GM20431 (cell line): ENCODE measurements around the gene RBP3.

Source experiments
- in situ Hi-C: fragments of 300-500 bp; cut with MseI, MboI; formaldehyde crosslinking; loops from one replicate; pipeline ENCODE4 v1.15.0; 2020; ENCODE audit warnings: low sequenced_read_pairs; ENCODE audit not compliant: unreplicated experiment

RBP3 gene

GRCh38 chr10:47316131-47316530 lies 32.0 kb upstream of the RBP3 start:
- in situ Hi-C loops: no loop called here

- in situ Hi-C loops: no loop called here
These were observed 30.9 kb upstream of the RBP3 start for GRCh38 chr10:47317251-47317650.

- in situ Hi-C loops: no loop called here
These were observed 29.5 kb upstream of the RBP3 start for GRCh38 chr10:47318706-47319105.

- in situ Hi-C loops: no loop called here
These were observed 28.4 kb upstream of the RBP3 start for GRCh38 chr10:47319784-47320183.

GRCh38 chr10:47320812-47321211 lies 27.4 kb upstream of the RBP3 start:
- in situ Hi-C loops: no loop called here

- in situ Hi-C loops: no loop called here
These were observed 26.5 kb upstream of the RBP3 start for GRCh38 chr10:47321521-47322195.

GRCh38 chr10:47322300-47323061 lies 25.7 kb upstream of the RBP3 start, which contains the start of gene GDF2:
Gene GDF2, plus strand, starts transcription at chr10:47322454. Its CDS starts 215 bp downstream, at chr10:47322669.
- in situ Hi-C loops: no loop called here

GRCh38 chr10:47323087-47323486 lies 25.1 kb upstream of the RBP3 start:
- in situ Hi-C loops: no loop called here

- in situ Hi-C loops: no loop called here
These were observed 24.4 kb upstream of the RBP3 start for GRCh38 chr10:47323636-47324296.

GRCh38 chr10:47325303-47326291 lies 22.6 kb upstream of the RBP3 start:
- in situ Hi-C loops: no loop called here

- in situ Hi-C loops: no loop called here
These were observed 21.7 kb upstream of the RBP3 start for GRCh38 chr10:47326306-47326926.

GRCh38 chr10:47326927-47327330 lies 21.2 kb upstream of the RBP3 start:
- in situ Hi-C loops: no loop called here

GRCh38 chr10:47329855-47330254 lies 18.3 kb upstream of the RBP3 start:
- in situ Hi-C loops: no loop called here

GRCh38 chr10:47330366-47330765 lies 17.8 kb upstream of the RBP3 start:
- in situ Hi-C loops: no loop called here

- in situ Hi-C loops: no loop called here
These were observed 17.4 kb upstream of the RBP3 start for GRCh38 chr10:47330804-47331203.

- in situ Hi-C loops: no loop called here
These were observed 16.7 kb upstream of the RBP3 start for GRCh38 chr10:47331491-47331890.

- in situ Hi-C loops: no loop called here
These were observed 16.2 kb upstream of the RBP3 start for GRCh38 chr10:47331954-47332353.

- in situ Hi-C loops: no loop called here
These were observed 15.8 kb upstream of the RBP3 start for GRCh38 chr10:47332371-47332770.

GRCh38 chr10:47332946-47333345 lies 15.2 kb upstream of the RBP3 start:
- in situ Hi-C loops: no loop called here
